Measurements from ENCODE around the gene CYB561.

- TF ChIP-seq CTCF (IDR thresholded peaks at IDR 0.05; ENCODE audit: insufficient read depth, low read depth, low read length) = peak; percentile 97
- TF ChIP-seq EZH2 (IDR thresholded peaks at IDR 0.05; ENCODE audit: insufficient read depth, low read length) = no peak
Measured at GRCh38 chr17:63425483-63425882, 20.6 kb downstream of the CYB561 start.
